ENCODE data around the gene ADAMTSL3. TPM values are rescaled to one million over a fixed set of nuclear protein-coding genes. Genes with fewer than 3 reads are reported as not detected.

ADAMTSL3 gene
- total and polyA plus RNA-seq, 2 of the 4 experiments (the other 2 are of a cell fraction) = under 0.01 to 0.02 TPM

GRCh38 chr15:83784975-83785374, 131.1 kb downstream of the ADAMTSL3 start:
- no peak overlapping the region for H2BK5ac ChIP-seq (ENCODE audit: low read depth, low read length, poor library complexity, severe bottlenecking)
- no peaks in the 10 kb centered on the region for H3K9me3 ChIP-seq (ENCODE audit: control insufficient read depth, insufficient read depth, low read length)
- no peaks in the 10 kb centered on the region for H3K4me1 ChIP-seq (ENCODE audit: control insufficient read depth, insufficient read depth, low read length)
- no peaks in the 10 kb centered on the region for H3K9me1 ChIP-seq (ENCODE audit: insufficient read depth, low read length)
- no peak overlapping the region for H3K4ac ChIP-seq (ENCODE audit: low read depth, low read length)
- dilution Hi-C loops (cut with HindIII; ENCODE audit: low sequenced_read_pairs, unreplicated experiment) (no loop called here), in situ Hi-C loops (cut with MboI; ENCODE audit: low sequenced_read_pairs) (no loop called here), intact Hi-C loops (cut with micrococcal nuclease) (no loop called here)
- no TSS peak for BruUV-seq (replicated peaks)
- no peak overlapping the region for H2BK20ac ChIP-seq (ENCODE audit: low read depth, low read length)
- H3K27ac ChIP-seq (ENCODE audit: insufficient read depth, low read length) = no peak overlapping the region
- H3K79me1 ChIP-seq (ENCODE audit: low read depth in 1 of 2, low read length in 2 of 2) = no peaks in the 10 kb centered on the region
- CTCF ChIA-PET = interaction anchor here (0.6 kb wide), 1 partner anchor 583 kb away, joined by 3 read pairs; no protein-coding TSS in a partner anchor
- no peaks in the 10 kb centered on the region for H3K36me3 ChIP-seq (ENCODE audit: control insufficient read depth, insufficient read depth, low read length)
- H3K14ac ChIP-seq (replicated peaks; ENCODE audit: low read depth, low read length) = no peak overlapping the region
- H2AK5ac ChIP-seq (ENCODE audit: low read depth, low read length) = no peak overlapping the region
- H3K27me3 ChIP-seq (ENCODE audit: control insufficient read depth, insufficient read depth, low read length) = no peaks in the 10 kb centered on the region
- POLR2A ChIA-PET (ENCODE audit: unreplicated experiment) = no interaction called here
- no peak overlapping the region for H4K5ac ChIP-seq (ENCODE audit: low read depth, low read length)
- no peaks in the 10 kb centered on the region for H4K20me1 ChIP-seq (ENCODE audit: insufficient read depth, low read length)
- H2AFZ ChIP-seq (replicated peaks; ENCODE audit: low read length, poor library complexity) = no peak overlapping the region
- H3K56ac ChIP-seq (ENCODE audit: extremely low read depth, insufficient read depth, low read length) = no peak overlapping the region
- H2AK9ac ChIP-seq (replicated peaks; ENCODE audit: low read depth, low read length, poor library complexity) = no peak overlapping the region
- TF ChIP-seq RAD21 (IDR thresholded peaks at IDR 0.05; ENCODE audit: low read length) = no peak
- no peak for TF ChIP-seq NFE2L2 (IDR thresholded peaks at IDR 0.05; ENCODE audit: low read depth, low read length)
- TF ChIP-seq MAFK (IDR thresholded peaks at IDR 0.05; ENCODE audit: low read depth, low read length) = no peak
- TF ChIP-seq RCOR1 (IDR thresholded peaks at IDR 0.05; ENCODE audit: insufficient replicate concordance, low read length) = no peak
- TF ChIP-seq, protein P1, sequence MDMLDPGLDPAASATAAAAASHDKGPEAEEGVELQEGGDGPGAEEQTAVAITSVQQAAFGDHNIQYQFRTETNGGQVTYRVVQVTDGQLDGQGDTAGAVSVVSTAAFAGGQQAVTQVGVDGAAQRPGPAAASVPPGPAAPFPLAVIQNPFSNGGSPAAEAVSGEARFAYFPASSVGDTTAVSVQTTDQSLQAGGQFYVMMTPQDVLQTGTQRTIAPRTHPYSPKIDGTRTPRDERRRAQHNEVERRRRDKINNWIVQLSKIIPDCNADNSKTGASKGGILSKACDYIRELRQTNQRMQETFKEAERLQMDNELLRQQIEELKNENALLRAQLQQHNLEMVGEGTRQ (IDR thresholded peaks at IDR 0.05; ENCODE audit: low read depth, low read length) = no peak
- TF ChIP-seq FOS (IDR thresholded peaks at IDR 0.05; ENCODE audit: low read depth, low read length) = no peak
- TF ChIP-seq POLR2A (IDR thresholded peaks at IDR 0.05; ENCODE audit: low read depth, low read length) = no peak
- TF ChIP-seq CTCF (conservative IDR thresholded peaks at IDR 0.05; ENCODE audit: low read depth, low read length) = no peak
- no peak for TF ChIP-seq SMC3 (IDR thresholded peaks at IDR 0.05; ENCODE audit: low read depth, low read length)
- no peak for TF ChIP-seq BHLHE40 (IDR thresholded peaks at IDR 0.05; ENCODE audit: low read depth, low read length)
- no peak for TF ChIP-seq CHD1 (IDR thresholded peaks at IDR 0.05; ENCODE audit: low read depth, low read length)
- TF ChIP-seq, protein P2, sequence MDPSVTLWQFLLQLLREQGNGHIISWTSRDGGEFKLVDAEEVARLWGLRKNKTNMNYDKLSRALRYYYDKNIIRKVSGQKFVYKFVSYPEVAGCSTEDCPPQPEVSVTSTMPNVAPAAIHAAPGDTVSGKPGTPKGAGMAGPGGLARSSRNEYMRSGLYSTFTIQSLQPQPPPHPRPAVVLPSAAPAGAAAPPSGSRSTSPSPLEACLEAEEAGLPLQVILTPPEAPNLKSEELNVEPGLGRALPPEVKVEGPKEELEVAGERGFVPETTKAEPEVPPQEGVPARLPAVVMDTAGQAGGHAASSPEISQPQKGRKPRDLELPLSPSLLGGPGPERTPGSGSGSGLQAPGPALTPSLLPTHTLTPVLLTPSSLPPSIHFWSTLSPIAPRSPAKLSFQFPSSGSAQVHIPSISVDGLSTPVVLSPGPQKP (IDR thresholded peaks at IDR 0.05; ENCODE audit: borderline replicate concordance, low read depth, low read length) = no peak
- TF ChIP-seq RFX5 (IDR thresholded peaks at IDR 0.05; ENCODE audit: low read depth, low read length) = no peak
- TF ChIP-seq MAZ (IDR thresholded peaks at IDR 0.05; ENCODE audit: borderline replicate concordance, low read depth, low read length) = no peak
- TF ChIP-seq CEBPB (IDR thresholded peaks at IDR 0.05; ENCODE audit: low read depth, low read length) = no peak
- no peak for TF ChIP-seq MXI1 (IDR thresholded peaks at IDR 0.05; ENCODE audit: borderline replicate concordance, low read depth, low read length)
- no peak overlapping the region for H3K18ac ChIP-seq (ENCODE audit: low read depth, low read length)
- H4K8ac ChIP-seq (ENCODE audit: low read depth in 2 of 2, low read length in 2 of 2) = no peak overlapping the region
- no peak overlapping the region for H3K9ac ChIP-seq (ENCODE audit: low read depth, low read length)
- ATAC-seq (ENCODE audit: low read depth) (no peak), DNase-seq (peak; percentile 46)
- H4K91ac ChIP-seq (ENCODE audit: insufficient read depth, low read depth, low read length) = no peak overlapping the region
- H3K23ac ChIP-seq (ENCODE audit: low read depth, low read length) = no peak overlapping the region
- no peak overlapping the region for H2BK120ac ChIP-seq (ENCODE audit: low read depth, low read length)
- H3K4me2 ChIP-seq (ENCODE audit: low read depth, low read length) = no peak overlapping the region
- no peak overlapping the region for H2BK15ac ChIP-seq (ENCODE audit: low read depth, low read length)
- no peak overlapping the region for H3K4me3 ChIP-seq (ENCODE audit: insufficient read depth, low read depth, low read length)
